K562 (cell line): ENCODE results near the gene CDK14. TPM values are rescaled to one million over a fixed set of nuclear protein-coding genes. Genes with fewer than 3 reads are reported as not detected.

Experiments
- ATAC-seq: fragments of 200-7000 bp; cut with Tn5 transposase; 3 replicates; pipeline ENCODE4 v1.9.1; 2020; ENCODE audit warnings: moderate library complexity
- BruUV-seq: library from RNA; stranded (reverse); fragments of 400-500 nt; replicated peaks from 2 replicates; lab custom pipeline; 2021; lab: Mats Ljungman, UMichigan
- CTCF ChIA-PET: fragments of 300-600 bp; formaldehyde crosslinking; extraction: SDS; loops from one replicate; lab custom pipeline; 2021; ENCODE audit warnings: low intra/inter-chr PET ratio; lab: Yijun Ruan, JAX
- POLR2A ChIA-PET: fragments of 300-600, 350-650 bp; sonication (Branson Sonifier 250); formaldehyde crosslinking; extraction: SDS; loops from one replicate; lab custom pipeline; 2021; ENCODE audit warnings: antibody characterized with exemption, inconsistent platforms; lab: Yijun Ruan, JAX
- DNase-seq, 4 experiments: peaks; one replicate each; pipeline versions ENCODE4 v3.0.0 to v3.0.0-alpha.2; 2011 to 2018; ENCODE audit warnings: low spot score in 3 of 4, mixed read lengths in 3 of 4; ENCODE audit errors: extremely low read depth in 1 of 4
- FAIRE-seq: peaks from 2 replicates; lab custom pipeline; 2011; peaks lifted over from hg19 to GRCh38; lab: Jason Lieb, UNC
- H2AFZ ChIP-seq: 2 replicates; pipeline ENCODE4 v1.6.0; 2011; ENCODE audit warnings: low read depth, low read length, control low read depth, inconsistent platforms
- H3K27ac ChIP-seq: fragments of 200-600 bp; 3 replicates; pipeline ENCODE4 v1.8.0; 2011; ENCODE audit warnings: low read depth, mild to moderate bottlenecking, control low read depth, inconsistent platforms, low read length, moderate library complexity, mixed read lengths; ENCODE audit errors: extremely low read depth
- H3K27me3 ChIP-seq, 2 experiments: fragments of 300-600 bp in 1 of 2; 2 replicates in 1 of 2; 3 replicates in 1 of 2; pipeline versions ENCODE4 v1.6.0 to v1.8.0; 2011; ENCODE audit warnings: inconsistent platforms in 2 of 2, low read length in 2 of 2, mild to moderate bottlenecking in 1 of 2, mixed read lengths in 1 of 2, moderate library complexity in 1 of 2; ENCODE audit not compliant: control insufficient read depth in 2 of 2, insufficient read depth in 2 of 2
- H3K36me3 ChIP-seq: fragments of 300-600 bp; 3 replicates; pipeline ENCODE4 v1.8.0; 2011; ENCODE audit warnings: mild to moderate bottlenecking, low read length, inconsistent platforms; ENCODE audit not compliant: control insufficient read depth, insufficient read depth
- H3K4me1 ChIP-seq, 2 experiments: fragments of 200-600 bp in 1 of 2; replicated peaks in 1 of 2; 2 replicates in 1 of 2; 3 replicates in 1 of 2; pipeline versions ENCODE4 v1.5.1 to v1.8.0; 2011; ENCODE audit warnings: inconsistent platforms in 2 of 2, low read length in 2 of 2, mild to moderate bottlenecking in 1 of 2, mixed read lengths in 1 of 2, moderate library complexity in 1 of 2; ENCODE audit not compliant: control insufficient read depth in 2 of 2, insufficient read depth in 2 of 2
- H3K4me2 ChIP-seq: 2 replicates; pipeline ENCODE4 v1.6.1; 2011; ENCODE audit warnings: low read length, control low read depth, inconsistent platforms, mixed read lengths; ENCODE audit not compliant: insufficient read depth
- H3K4me3 ChIP-seq: fragments of 200-600 bp; sonication (generic), shearing (Covaris generic); 2 replicates; pipeline ENCODE4 v1.5.1; 2016; ENCODE audit warnings: control low read depth, inconsistent platforms
- H3K79me2 ChIP-seq: fragments of 200-600 bp; 3 replicates; pipeline ENCODE4 v1.8.0; 2011; ENCODE audit warnings: low read length, inconsistent platforms; ENCODE audit not compliant: control insufficient read depth, insufficient read depth
- H3K9ac ChIP-seq, 2 experiments: 2 replicates each; pipeline versions ENCODE4 v1.6.0 to v1.6.1; 2011; ENCODE audit warnings: low read depth in 2 of 2, low read length in 2 of 2, control low read depth in 1 of 2, inconsistent platforms in 1 of 2, mild to moderate bottlenecking in 1 of 2, mixed read lengths in 1 of 2; ENCODE audit not compliant: insufficient read depth in 1 of 2
- H3K9me1 ChIP-seq: one replicate; pipeline ENCODE4 v1.6.0; 2011; ENCODE audit warnings: inconsistent platforms, mild to moderate bottlenecking, low read length, moderate library complexity; ENCODE audit not compliant: control insufficient read depth, insufficient read depth
- H3K9me3 ChIP-seq: replicated peaks from 2 replicates; pipeline ENCODE4 v1.5.1; 2011; ENCODE audit warnings: low read depth, low read length, inconsistent platforms; ENCODE audit not compliant: control insufficient read depth, insufficient read depth
- H4K20me1 ChIP-seq: replicated peaks from 2 replicates; pipeline ENCODE4 v1.6.1; 2011; ENCODE audit warnings: low read length, inconsistent platforms, mixed read lengths; ENCODE audit not compliant: control insufficient read depth, insufficient read depth
- CXXC5 ChIP-seq: fragments of 250-450 bp; sonication (Bioruptor Pico); IDR thresholded peaks from 2 replicates; pipeline ENCODE4 v1.8.0; 2022; ENCODE audit warnings: inconsistent platforms, mild to moderate bottlenecking, moderate library complexity
- E2F3 ChIP-seq: fragments of 250-450 bp; sonication (Bioruptor Pico); IDR thresholded peaks from 2 replicates; pipeline ENCODE4 v1.4.0; 2020; ENCODE audit warnings: mild to moderate bottlenecking
- PCBP1 ChIP-seq: fragments of 200-400 bp; formaldehyde crosslinking; IDR thresholded peaks from 2 replicates; pipeline ENCODE4 v1.6.1; 2018; ENCODE audit warnings: mild to moderate bottlenecking, low read depth, low read length; ENCODE audit not compliant: poor library complexity, severe bottlenecking
- RB1 ChIP-seq: fragments of 450-650 bp; IDR thresholded peaks from 2 replicates; pipeline ENCODE4 v1.6.1; 2017; ENCODE audit warnings: low read depth, mild to moderate bottlenecking
- RBM14 ChIP-seq: fragments of 200-400 bp; formaldehyde crosslinking; IDR thresholded peaks from 2 replicates; pipeline ENCODE4 v1.6.1; 2018; ENCODE audit warnings: low read depth, mild to moderate bottlenecking, low read length, moderate library complexity, borderline replicate concordance; ENCODE audit not compliant: insufficient read depth
- RBM17 ChIP-seq: fragments of 200-400 bp; formaldehyde crosslinking; IDR thresholded peaks from 2 replicates; pipeline ENCODE4 v1.6.1; 2017; ENCODE audit warnings: low read depth, mild to moderate bottlenecking, low read length, borderline replicate concordance
- RREB1 ChIP-seq: fragments of 250-450 bp; sonication (Bioruptor Pico); IDR thresholded peaks from 2 replicates; pipeline ENCODE4 v1.4.0; 2020
- WGBS: fragments of 100-300 bp; shearing (Covaris generic); methylation state at CpG from one replicate; pipeline ENCODE4 v1.1.6; 2016; ENCODE audit warnings: low coverage, mixed read lengths; ENCODE audit not compliant: insufficient coverage; ENCODE audit errors: missing lambda C conversion rate; 5-methylcytosine and 5-hydroxymethylcytosine counted together
- in situ Hi-C: fragments of 300-500 bp; cut with MboI; formaldehyde crosslinking; loops from 4 replicates; pipeline ENCODE4 v1.15.0; 2018; ENCODE audit warnings: inconsistent platforms, mixed read lengths
- intact Hi-C: fragments of 100-400 bp; cut with micrococcal nuclease; formaldehyde crosslinking; loops from 2 replicates; pipeline ENCODE4 v1.14.2; 2022
- polyA plus RNA-seq, 8 experiments: library from polyadenylated mRNA; depleted of rRNA in 4 of 8; stranded (reverse) in 5 of 8; unstranded in 3 of 8; fragments of >200 nt; fragmentation: Nextera tagmentation in 2 of 8; fragmentation: Illumina TruSeq in 1 of 8; extraction: Ambion mirVana in 2 of 8; extraction: Trizol in 1 of 8; gene quantifications; 2 replicates each; pipeline versions ENCODE4 v1.2.1 to v1.2.3, GENCODE V29; 2011 to 2014; ENCODE audit warnings: inconsistent platforms in 1 of 8, missing spikeins in 1 of 8
- total RNA-seq, 7 experiments: library from RNA; depleted of rRNA in 6 of 7; stranded (reverse); fragments of >200 nt in 6 of 7; fragmentation: Illumina TruSeq in 2 of 7; extraction: Trizol in 2 of 7; gene quantifications; 2 replicates each; pipeline versions ENCODE4 v1.2.1 to v1.2.3, GENCODE V29; 2011 to 2021; ENCODE audit warnings: low replicate concordance in 1 of 7
- TF ChIP-seq, protein P1 (sequence below): sonication (generic); formaldehyde crosslinking; IDR thresholded peaks from 2 replicates; pipeline ENCODE4 v1.9.0; 2022; ENCODE audit warnings: mild to moderate bottlenecking, missing genetic modification reagents

CDK14 gene
- total and polyA plus RNA-seq, 9 of the 15 experiments (the other 6 are each of a cell fraction or from before 2014, with no cell fraction given): 0.03 to 0.91 (median 0.16) TPM

DNA sequence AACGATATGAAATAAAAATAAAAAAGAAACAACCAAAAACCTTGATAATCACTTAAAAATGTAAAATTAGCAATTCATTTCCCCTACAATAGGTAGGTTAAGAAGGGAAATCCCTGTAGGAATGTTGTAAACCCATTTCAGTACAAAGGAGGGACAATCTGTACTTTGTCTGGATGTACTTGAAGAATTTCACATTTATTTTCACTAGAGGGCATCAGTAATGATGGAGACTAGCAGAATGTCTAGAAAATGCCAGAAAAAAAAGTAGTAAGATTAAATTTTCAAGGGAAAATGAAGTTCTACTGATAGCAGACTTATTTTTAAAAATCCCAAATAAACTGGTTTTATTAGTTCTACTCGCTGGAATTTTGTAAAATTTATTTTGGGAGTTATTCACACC lies 459.1 kb downstream of the CDK14 start:
- CTCF ChIA-PET: interaction anchor here (0.6 kb wide), 2 partner anchors 566 to 796 kb away, joined by 3 to 4 read pairs; no protein-coding TSS in a partner anchor
- H2AFZ ChIP-seq: no peak overlapping the region

More for the DNA sequence above, 459.1 kb downstream of the CDK14 start:
- POLR2A ChIA-PET: no interaction called here
- no TSS peak for BruUV-seq
- H3K9ac ChIP-seq: no peak overlapping the region
- FAIRE-seq (no peak), ATAC-seq (no peak), DNase-seq (no peak)
- no peaks in the 10 kb centered on the region for H3K4me1 ChIP-seq
- no peak overlapping the region for H3K4me3 ChIP-seq
- intact Hi-C loops: no loop called here
- no peak overlapping the region for H3K4me2 ChIP-seq
- no peak for TF ChIP-seq PCBP1
- TF ChIP-seq E2F3: no peak
- TF ChIP-seq RBM14: no peak
- TF ChIP-seq CXXC5: no peak
- TF ChIP-seq, protein P1, sequence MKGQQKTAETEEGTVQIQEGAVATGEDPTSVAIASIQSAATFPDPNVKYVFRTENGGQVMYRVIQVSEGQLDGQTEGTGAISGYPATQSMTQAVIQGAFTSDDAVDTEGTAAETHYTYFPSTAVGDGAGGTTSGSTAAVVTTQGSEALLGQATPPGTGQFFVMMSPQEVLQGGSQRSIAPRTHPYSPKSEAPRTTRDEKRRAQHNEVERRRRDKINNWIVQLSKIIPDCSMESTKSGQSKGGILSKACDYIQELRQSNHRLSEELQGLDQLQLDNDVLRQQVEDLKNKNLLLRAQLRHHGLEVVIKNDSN (CRISPR knock-in tag): no peak
- no peak for TF ChIP-seq RBM17
- no peak for TF ChIP-seq RREB1 (CRISPR knock-in tag)
- no peak for TF ChIP-seq RB1
- H3K27me3 ChIP-seq: no peaks in the 10 kb centered on the region
- no peaks in the 10 kb centered on the region for H3K9me1 ChIP-seq
- WGBS: 2% methylated on average over 2 of the region's 2 CpGs
- no peaks in the 10 kb centered on the region for H3K79me2 ChIP-seq
- no peaks in the 10 kb centered on the region for H3K9me3 ChIP-seq
- no peak overlapping the region for H3K27ac ChIP-seq
- no peaks in the 10 kb centered on the region for H3K36me3 ChIP-seq
- no peaks in the 10 kb centered on the region for H4K20me1 ChIP-seq
- in situ Hi-C loops: no loop called here
